GM19240 (cell line): ENCODE data around the gene PHRF1.
"Not testable (repeated sequence)": the region's sequence is repeated elsewhere in the genome, so short reads cannot be mapped to it uniquely, and the experiment has no call there.

Experiments used
- DNase-seq: peaks from one replicate; pipeline ENCODE4 v3.0.0; 2011; ENCODE audit warnings: low spot score; ENCODE audit not compliant: insufficient read length

PHRF1 gene

GRCh38 chr11:573146-573759 lies 3.0 kb upstream of the PHRF1 start:
- DNase-seq = no peak

GRCh38 chr11:574031-574570 lies 2.2 kb upstream of the PHRF1 start:
- not testable (repeated sequence) for DNase-seq

GRCh38 chr11:574632-575312 lies 1.5 kb upstream of the PHRF1 start:
- DNase-seq = no peak

GRCh38 chr11:575313-575995 lies 816 bp upstream of the PHRF1 start:
- no peak for DNase-seq

GRCh38 chr11:576811-577610 lies 741 bp downstream of the PHRF1 start:
- DNase-seq = no peak

GRCh38 chr11:577611-577894 lies 1.3 kb downstream of the PHRF1 start:
- no peak for DNase-seq

GRCh38 chr11:578276-579035 lies 2.2 kb downstream of the PHRF1 start:
- DNase-seq = no peak

GRCh38 chr11:579830-580601 lies 3.7 kb downstream of the PHRF1 start:
- no peak for DNase-seq

GRCh38 chr11:581342-581741 lies 5.1 kb downstream of the PHRF1 start:
- DNase-seq = no peak

- DNase-seq = no peak
Measured at GRCh38 chr11:581752-582151, 5.5 kb downstream of the PHRF1 start.

GRCh38 chr11:584287-584686 lies 8.0 kb downstream of the PHRF1 start:
- DNase-seq = no peak

GRCh38 chr11:586376-587316 lies 10.4 kb downstream of the PHRF1 start:
- no peak for DNase-seq

- DNase-seq = no peak
Measured at GRCh38 chr11:587546-587945, 11.3 kb downstream of the PHRF1 start.

GRCh38 chr11:587978-588380 lies 11.7 kb downstream of the PHRF1 start:
- DNase-seq = no peak

GRCh38 chr11:589798-590197 lies 13.5 kb downstream of the PHRF1 start:
- no peak for DNase-seq

GRCh38 chr11:590997-591396 lies 14.7 kb downstream of the PHRF1 start:
- DNase-seq = no peak

GRCh38 chr11:592501-592900 lies 16.2 kb downstream of the PHRF1 start:
- no peak for DNase-seq

GRCh38 chr11:592918-593317 lies 16.6 kb downstream of the PHRF1 start:
- no peak for DNase-seq

GRCh38 chr11:593347-593746 lies 17.1 kb downstream of the PHRF1 start:
- no peak for DNase-seq
